ENCODE results near the gene CAMSAP1.

- TF ChIP-seq EZH2 (IDR thresholded peaks at IDR 0.05; ENCODE audit: insufficient read depth, poor library complexity, severe bottlenecking), result no peak
- TF ChIP-seq EZH2phosphoT487 (IDR thresholded peaks at IDR 0.05; ENCODE audit: insufficient read depth, low read depth), result no peak
Observed at GRCh38 chr9:135779571-135779970, 127.8 kb downstream of the CAMSAP1 start.

All from GM23248 (cell line).